Left ventricle myocardium inferior (tissue), 1 donor: ENCODE results near the gene FBXO9. TPM values are rescaled to one million over a fixed set of nuclear protein-coding genes. Genes with fewer than 3 reads are reported as not detected.
A peak's percentile ranks its signal among the peaks of the same experiment; 100 is the strongest.
"Not testable (repeated sequence)": the region's sequence is repeated elsewhere in the genome, so short reads cannot be mapped to it uniquely, and the experiment has no call there.

Experiments
- DNase-seq: peaks from one replicate; pipeline ENCODE4 v3.0.0-alpha.2; 2020
- H3K27ac ChIP-seq: fragments of 200-600 bp; replicated peaks from 2 replicates; pipeline ENCODE4 v1.8.0; 2021
- H3K27me3 ChIP-seq: fragments of 200-600 bp; 2 replicates; pipeline ENCODE4 v1.8.0; 2021; ENCODE audit warnings: low read depth
- H3K36me3 ChIP-seq: fragments of 200-600 bp; 2 replicates; pipeline ENCODE4 v1.8.0; 2021
- H3K4me1 ChIP-seq: fragments of 200-600 bp; 2 replicates; pipeline ENCODE4 v1.8.0; 2021
- H3K4me3 ChIP-seq: fragments of 200-600 bp; 2 replicates; pipeline ENCODE4 v1.8.0; 2021; ENCODE audit warnings: mild to moderate bottlenecking, moderate library complexity
- H3K9me3 ChIP-seq: fragments of 200-600 bp; replicated peaks from 2 replicates; pipeline ENCODE4 v1.8.0; 2021
- CTCF ChIP-seq: fragments of 200-600 bp; IDR thresholded peaks from 2 replicates; pipeline ENCODE4 v1.8.0; 2021; ENCODE audit warnings: antibody characterized with exemption, mild to moderate bottlenecking, borderline replicate concordance
- intact Hi-C: fragments of 100-400 bp; cut with micrococcal nuclease; formaldehyde crosslinking; loops from one replicate; pipeline ENCODE4 v1.11.0; 2022
- total RNA-seq: library from RNA; stranded (reverse); fragmentation: NEBNext Ultra II Directional; extraction: Animal tissue kit (Norgen Biotek cat#: 25700); gene quantifications from one replicate; pipeline ENCODE4 v1.2.1, GENCODE V29; 2021
- donor health status: DM: no; HTN: yes; CAD: no; lungs with severe emphysema.

Gene FBXO9
- total RNA-seq, 1 donor from 2014 or later, result 56.4 TPM

GRCh38 chr6:53045891-53046673 lies 19.1 kb upstream of the FBXO9 start:
- Histone ChIP-seq H3K9me3 (peaks cover 2% of the 10 kb centered on the region), H3K36me3 (peaks cover 4% of the 10 kb centered on the region), H3K27ac (no peak overlapping the region), H3K4me1 (peaks cover 63% of the 10 kb centered on the region), H3K27me3 (no peaks in the 10 kb centered on the region), H3K4me3 (no peak overlapping the region)
- intact Hi-C loops, result no loop called here
- DNase-seq, result no peak
- no peak for TF ChIP-seq CTCF

- Histone ChIP-seq H3K4me3 (no peak overlapping the region), H3K9me3 (peaks cover 8% of the 10 kb centered on the region), H3K4me1 (peaks cover 51% of the 10 kb centered on the region), H3K27me3 (no peaks in the 10 kb centered on the region), H3K36me3 (peaks cover 8% of the 10 kb centered on the region), H3K27ac (no peak overlapping the region)
- DNase-seq, result no peak
- no peak for TF ChIP-seq CTCF
- intact Hi-C loops, result no loop called here
Measured at GRCh38 chr6:53048431-53049195, 16.6 kb upstream of the FBXO9 start.

- Histone ChIP-seq H3K9me3 (peaks cover 8% of the 10 kb centered on the region), H3K36me3 (peaks cover 8% of the 10 kb centered on the region), H3K4me1 (peaks cover 51% of the 10 kb centered on the region), H3K27ac (no peak overlapping the region), H3K27me3 (no peaks in the 10 kb centered on the region), H3K4me3 (no peak overlapping the region)
- DNase-seq, result no peak
- TF ChIP-seq CTCF, result no peak
- intact Hi-C loops, result no loop called here
Measured at GRCh38 chr6:53049415-53049814, 15.8 kb upstream of the FBXO9 start.

GRCh38 chr6:53052152-53052551 lies 13.1 kb upstream of the FBXO9 start:
- H3K4me3 ChIP-seq, H3K27ac ChIP-seq, H3K27me3 ChIP-seq, H3K36me3 ChIP-seq, H3K9me3 ChIP-seq, intact Hi-C loops, DNase-seq: not testable (repeated sequence)
- H3K4me1 ChIP-seq, result peaks cover 64% of the 10 kb centered on the region

- H3K27ac ChIP-seq, result peak overlapping the region; percentile 31
- no peak overlapping the region for H3K4me3 ChIP-seq
- no peak for TF ChIP-seq CTCF
- H3K27me3 ChIP-seq, result no peaks in the 10 kb centered on the region
- H3K9me3 ChIP-seq, result peaks cover 8% of the 10 kb centered on the region
- H3K4me1 ChIP-seq, result peaks cover 77% of the 10 kb centered on the region
- intact Hi-C loops, result no loop called here
- no peak for DNase-seq
- peaks cover 8% of the 10 kb centered on the region for H3K36me3 ChIP-seq
Measured at GRCh38 chr6:53054532-53054931, 10.7 kb upstream of the FBXO9 start.

- intact Hi-C loops, result no loop called here
- peaks cover 83% of the 10 kb centered on the region for H3K4me1 ChIP-seq
- no peak for TF ChIP-seq CTCF
Measured at GRCh38 chr6:53055873-53056272, 9.3 kb upstream of the FBXO9 start.

More at GRCh38 chr6:53055873-53056272, 9.3 kb upstream of the FBXO9 start:
- Histone ChIP-seq H3K4me3 (no peak overlapping the region), H3K36me3 (peaks cover 8% of the 10 kb centered on the region), H3K27me3 (no peaks in the 10 kb centered on the region), H3K27ac (peak overlapping the region; percentile 15), H3K9me3 (peaks cover 8% of the 10 kb centered on the region)
- DNase-seq, result no peak
